SU-DHL-6 (cell line): ENCODE results near the gene CCDC40.

Experiments used
- H2AFZ ChIP-seq: fragments of 200-600 bp; sonication (generic); 2 replicates; pipeline ENCODE4 v1.6.1; 2014; ENCODE audit warnings: low read depth, mild to moderate bottlenecking, moderate library complexity, mixed read lengths, antibody characterized with exemption, low read length; ENCODE audit not compliant: severe bottlenecking
- H3F3A ChIP-seq: fragments of 200-600 bp; shearing (Covaris generic); 2 replicates; pipeline ENCODE4 v1.6.0; 2016; ENCODE audit warnings: antibody characterized with exemption, mild to moderate bottlenecking; ENCODE audit not compliant: insufficient read depth
- H3K27ac ChIP-seq: fragments of 200-600 bp; sonication (generic); 2 replicates; pipeline ENCODE4 v1.5.1; 2016; ENCODE audit warnings: low read depth, mild to moderate bottlenecking, low read length, moderate library complexity, mixed read lengths
- H3K27me3 ChIP-seq: fragments of 200-600 bp; sonication (generic), shearing (Covaris generic); 2 replicates; pipeline ENCODE4 v1.6.0; 2014; ENCODE audit warnings: mild to moderate bottlenecking, low read length
- H3K36me3 ChIP-seq: fragments of 200-600 bp; sonication (generic); 2 replicates; pipeline ENCODE4 v1.6.1; 2014; ENCODE audit warnings: mild to moderate bottlenecking, low read length, mixed read lengths
- H3K4me2 ChIP-seq: fragments of 300-600, 200-600 bp; shearing (Covaris generic), sonication (generic); 2 replicates; pipeline ENCODE4 v1.6.0; 2014; ENCODE audit warnings: low read length, low read depth, mild to moderate bottlenecking; ENCODE audit not compliant: poor library complexity, severe bottlenecking
- H3K4me3 ChIP-seq: fragments of 200-600 bp; sonication (generic); 2 replicates; pipeline ENCODE4 v1.5.1; 2014; ENCODE audit warnings: antibody characterized with exemption, low read length, mild to moderate bottlenecking, mixed read lengths; ENCODE audit not compliant: insufficient read depth, poor library complexity, severe bottlenecking
- H3K79me2 ChIP-seq: fragments of 200-600 bp; sonication (generic); 2 replicates; pipeline ENCODE4 v1.6.1; 2014; ENCODE audit warnings: mild to moderate bottlenecking, low read length, moderate library complexity; ENCODE audit not compliant: insufficient read depth
- H3K9ac ChIP-seq: fragments of 200-600 bp; sonication (generic); 2 replicates; pipeline ENCODE4 v1.7.0; 2014; ENCODE audit warnings: mild to moderate bottlenecking, low read length
- H3K9me2 ChIP-seq: fragments of 200-600 bp; sonication (generic); replicated peaks from 2 replicates; pipeline ENCODE4 v1.6.1; 2014; ENCODE audit warnings: low read length; ENCODE audit not compliant: insufficient read depth
- H3K9me3 ChIP-seq: fragments of 200-600 bp; sonication (generic); 2 replicates; pipeline ENCODE4 v1.6.1; 2014; ENCODE audit warnings: low read length, mixed read lengths; ENCODE audit not compliant: insufficient read depth
- H4K20me1 ChIP-seq: fragments of 200-600 bp; sonication (generic); 2 replicates; pipeline ENCODE4 v1.6.1; 2014; ENCODE audit warnings: low read depth, mild to moderate bottlenecking, antibody characterized with exemption, low read length, moderate library complexity, mixed read lengths
- CTCF ChIP-seq: fragments of 200-600 bp; sonication (generic); IDR thresholded peaks from one replicate; pipeline ENCODE4 v1.5.1; 2017; ENCODE audit warnings: antibody characterized with exemption, mild to moderate bottlenecking, low read length, moderate library complexity; ENCODE audit not compliant: insufficient read depth, poor library complexity, severe bottlenecking
- EZH2phosphoT487 ChIP-seq: fragments of 200-600 bp; sonication (generic), shearing (Covaris generic); conservative IDR thresholded peaks from 2 replicates; pipeline ENCODE4 v1.6.1; 2018; ENCODE audit warnings: mild to moderate bottlenecking, antibody characterized with exemption, low read length, moderate library complexity, mixed read lengths

Gene CCDC40

GRCh38 chr17:80137131-80137530 lies 100.7 kb downstream of the CCDC40 start:
- no peaks in the 10 kb centered on the region; the same call in 1 of the 2 replicates for H3K79me2 ChIP-seq
- H4K20me1 ChIP-seq, result no peaks in the 10 kb centered on the region
- no peak overlapping the region for H3K27ac ChIP-seq
- H3K9ac ChIP-seq, result no peak overlapping the region
- H3K4me3 ChIP-seq, result no peak overlapping the region
- no peak for TF ChIP-seq CTCF
- TF ChIP-seq EZH2phosphoT487, result no peak
- H3F3A ChIP-seq, result peaks cover under 1% of the 10 kb centered on the region
- no peaks in the 10 kb centered on the region for H3K9me3 ChIP-seq
- H3K4me2 ChIP-seq, result no peak overlapping the region
- no peaks in the 10 kb centered on the region for H3K27me3 ChIP-seq
- no peak overlapping the region for H2AFZ ChIP-seq
- peaks cover 52% of the 10 kb centered on the region for H3K36me3 ChIP-seq
- no peaks in the 10 kb centered on the region for H3K9me2 ChIP-seq

GRCh38 chr17:80138856-80139426 lies 102.5 kb downstream of the CCDC40 start:
- no peak overlapping the region for H3K27ac ChIP-seq
- H2AFZ ChIP-seq, result no peak overlapping the region
- no peaks in the 10 kb centered on the region for H3K9me3 ChIP-seq
- no peaks in the 10 kb centered on the region for H3F3A ChIP-seq
- peaks cover 1% of the 10 kb centered on the region; the same call in 1 of the 2 replicates for H4K20me1 ChIP-seq
- no peak for TF ChIP-seq CTCF
- TF ChIP-seq EZH2phosphoT487, result no peak
- no peak overlapping the region for H3K4me3 ChIP-seq
- no peak overlapping the region for H3K9ac ChIP-seq
- peaks cover 57% of the 10 kb centered on the region for H3K36me3 ChIP-seq
- no peaks in the 10 kb centered on the region for H3K27me3 ChIP-seq
- no peak overlapping the region for H3K4me2 ChIP-seq
- H3K9me2 ChIP-seq, result no peaks in the 10 kb centered on the region
- peaks cover 15% of the 10 kb centered on the region for H3K79me2 ChIP-seq

GRCh38 chr17:80141463-80142165 lies 105.2 kb downstream of the CCDC40 start:
- Histone ChIP-seq H3K79me2 (peaks cover 42% of the 10 kb centered on the region), H3K4me3 (no peak overlapping the region), H3K9ac (no peak overlapping the region), H3K27me3 (no peaks in the 10 kb centered on the region), H3K4me2 (no peak overlapping the region), H3F3A (no peaks in the 10 kb centered on the region), H2AFZ (no peak overlapping the region), H3K27ac (no peak overlapping the region), H4K20me1 (peaks cover 22% of the 10 kb centered on the region), H3K9me2 (no peaks in the 10 kb centered on the region), H3K36me3 (peaks cover 56% of the 10 kb centered on the region), H3K9me3 (no peaks in the 10 kb centered on the region)
- TF ChIP-seq EZH2phosphoT487 (no peak), CTCF (no peak)
